ENCODE measurements around the gene NYNRIN. TPM values are rescaled to one million over a fixed set of nuclear protein-coding genes. Genes with fewer than 3 reads are reported as not detected.

Gene NYNRIN
- total and polyA plus RNA-seq, 10 of the 15 experiments (the other 5 are each of a cell fraction or from before 2014, with no cell fraction given) = under 0.01 to 0.15 (median 0.01) TPM; not detected in 5

DNA sequence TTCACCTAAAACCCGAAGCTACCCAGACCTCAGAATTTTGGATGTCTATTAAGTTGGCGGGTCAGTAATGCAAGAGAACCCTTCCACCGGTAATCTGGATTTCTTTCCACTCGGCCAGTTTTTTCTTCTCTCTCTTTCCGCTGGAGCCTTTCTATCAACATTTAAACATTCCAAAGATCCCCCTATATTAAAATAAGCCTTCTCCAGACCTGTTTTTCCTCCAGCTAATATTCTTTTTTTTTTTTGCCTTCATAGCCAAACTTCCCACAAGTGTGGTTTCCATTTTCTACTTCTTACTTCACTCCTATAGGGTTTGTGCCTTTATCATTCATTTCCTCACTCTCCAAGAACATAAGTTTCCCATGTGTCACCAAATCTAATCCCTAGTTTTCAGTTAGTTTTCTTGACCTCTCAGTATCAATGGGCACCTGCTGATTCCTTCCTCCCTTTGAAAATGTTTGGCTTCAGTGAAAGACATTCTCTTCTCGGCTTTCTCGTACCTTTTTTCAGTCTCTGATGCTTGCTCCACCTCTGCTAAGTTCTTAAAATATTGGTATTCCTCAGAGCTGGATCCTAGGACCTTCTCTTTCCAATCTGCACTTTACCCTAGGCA lies 44.4 kb downstream of the NYNRIN start:
- Histone ChIP-seq H3K79me2 (ENCODE audit: control insufficient read depth, insufficient read depth, low read length) (peaks cover 19% of the 10 kb centered on the region), H3K4me1 (ENCODE audit: control insufficient read depth, insufficient read depth, low read length) (peaks cover 4% of the 10 kb centered on the region), H2AFZ (ENCODE audit: control insufficient read depth, low read depth, low read length) (peak overlapping the region; percentile 65), H3K9ac (ENCODE audit: control insufficient read depth, insufficient read depth, low read length) (peak overlapping the region; percentile 81), H3K4me3 (peak overlapping the region; percentile 93), H3K36me3 (ENCODE audit: control insufficient read depth in 2 of 2, insufficient read depth in 2 of 2, low read length in 1 of 2) (peaks cover 6 to 11% of the 10 kb centered on the region in 2 experiments), H3K4me2 (ENCODE audit: control insufficient read depth, insufficient read depth) (peak overlapping the region; percentile 88), H3K27me3 (replicated peaks in 1 of 2; ENCODE audit: control insufficient read depth in 2 of 2, insufficient read depth in 2 of 2, low read length in 1 of 2) (no peaks in the 10 kb centered on the region), H3K27ac (ENCODE audit: control insufficient read depth, insufficient read depth) (peak overlapping the region; percentile 96), H3K9me3 (replicated peaks; ENCODE audit: control insufficient read depth, insufficient read depth, low read length) (no peaks in the 10 kb centered on the region), H4K20me1 (ENCODE audit: control insufficient read depth, insufficient read depth) (no peaks in the 10 kb centered on the region)
- 5% methylated on average over 7 of the region's 7 CpGs for WGBS (ENCODE audit: insufficient coverage, insufficient replicate concordance, low lambda C conversion rate, missing lambda C conversion rate)
- intact Hi-C loops (cut with micrococcal nuclease; ENCODE audit: unreplicated experiment) = no loop called here
- ATAC-seq (no peak), FAIRE-seq (no peak), DNase-seq (ENCODE audit: low read depth, low spot score) (no peak)
- POLR2A ChIA-PET = interaction anchor here (0.6 to 4.5 kb wide), 3 partner anchors 12 to 269 kb away, joined by 3 to 38 read pairs (median 5); partner anchors contain the start of genes CBLN3 and KHNYN
- in situ Hi-C loops (cut with MboI) = no loop called here
- CTCF ChIA-PET = interaction anchor here (0.8 to 11.4 kb wide), 3 partner anchors 12 to 135 kb away, joined by 4 to 220 read pairs (median 46); partner anchors contain the start of genes ADCY4, CIDEB, KHNYN and RIPK3
- RAD21 ChIA-PET (ENCODE audit: unreplicated experiment) = interaction anchor here (3.6 kb wide), 1 partner anchor 12 kb away, joined by 36 read pairs; the partner anchor contains the start of gene KHNYN
- BruUV-seq (replicated peaks) = TSS peak; percentile 91
- SMC1A ChIA-PET (ENCODE audit: uncharacterized antibody, unreplicated experiment) = no interaction called here
- TF ChIP-seq RAD51 (IDR thresholded peaks at IDR 0.05) = peak; percentile 2; the same call in 1 of the 2 replicates
- no peak for TF ChIP-seq MEF2B (IDR thresholded peaks at IDR 0.05; ENCODE audit: partially characterized antibody, poor library complexity, severe bottlenecking)
- TF ChIP-seq CBFB (IDR thresholded peaks at IDR 0.05; ENCODE audit: low read depth) = peak; percentile 64; the same call in 1 of the 2 replicates
- TF ChIP-seq EED (IDR thresholded peaks at IDR 0.05; ENCODE audit: low read depth) = no peak
- no peak for TF ChIP-seq CHD2 (IDR thresholded peaks at IDR 0.05; ENCODE audit: borderline replicate concordance, low read depth, low read length)
- no peak for TF ChIP-seq NFYA (IDR thresholded peaks at IDR 0.05; ENCODE audit: borderline replicate concordance, low read depth, low read length)
- TF ChIP-seq BRCA1 (IDR thresholded peaks at IDR 0.05; ENCODE audit: low read depth, low read length) = no peak
- TF ChIP-seq GATAD2B (conservative IDR thresholded peaks at IDR 0.05; ENCODE audit: low read depth) = no peak
- TF ChIP-seq, protein P1, sequence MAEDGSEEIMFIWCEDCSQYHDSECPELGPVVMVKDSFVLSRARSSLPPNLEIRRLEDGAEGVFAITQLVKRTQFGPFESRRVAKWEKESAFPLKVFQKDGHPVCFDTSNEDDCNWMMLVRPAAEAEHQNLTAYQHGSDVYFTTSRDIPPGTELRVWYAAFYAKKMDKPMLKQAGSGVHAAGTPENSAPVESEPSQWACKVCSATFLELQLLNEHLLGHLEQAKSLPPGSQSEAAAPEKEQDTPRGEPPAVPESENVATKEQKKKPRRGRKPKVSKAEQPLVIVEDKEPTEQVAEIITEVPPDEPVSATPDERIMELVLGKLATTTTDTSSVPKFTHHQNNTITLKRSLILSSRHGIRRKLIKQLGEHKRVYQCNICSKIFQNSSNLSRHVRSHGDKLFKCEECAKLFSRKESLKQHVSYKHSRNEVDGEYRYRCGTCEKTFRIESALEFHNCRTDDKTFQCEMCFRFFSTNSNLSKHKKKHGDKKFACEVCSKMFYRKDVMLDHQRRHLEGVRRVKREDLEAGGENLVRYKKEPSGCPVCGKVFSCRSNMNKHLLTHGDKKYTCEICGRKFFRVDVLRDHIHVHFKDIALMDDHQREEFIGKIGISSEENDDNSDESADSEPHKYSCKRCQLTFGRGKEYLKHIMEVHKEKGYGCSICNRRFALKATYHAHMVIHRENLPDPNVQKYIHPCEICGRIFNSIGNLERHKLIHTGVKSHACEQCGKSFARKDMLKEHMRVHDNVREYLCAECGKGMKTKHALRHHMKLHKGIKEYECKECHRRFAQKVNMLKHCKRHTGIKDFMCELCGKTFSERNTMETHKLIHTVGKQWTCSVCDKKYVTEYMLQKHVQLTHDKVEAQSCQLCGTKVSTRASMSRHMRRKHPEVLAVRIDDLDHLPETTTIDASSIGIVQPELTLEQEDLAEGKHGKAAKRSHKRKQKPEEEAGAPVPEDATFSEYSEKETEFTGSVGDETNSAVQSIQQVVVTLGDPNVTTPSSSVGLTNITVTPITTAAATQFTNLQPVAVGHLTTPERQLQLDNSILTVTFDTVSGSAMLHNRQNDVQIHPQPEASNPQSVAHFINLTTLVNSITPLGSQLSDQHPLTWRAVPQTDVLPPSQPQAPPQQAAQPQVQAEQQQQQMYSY (CRISPR knock-in tag; IDR thresholded peaks at IDR 0.05) = no peak
- no peak for TF ChIP-seq STAT1 (conservative IDR thresholded peaks at IDR 0.05)
- no peak for TF ChIP-seq ASH2L (IDR thresholded peaks at IDR 0.05; ENCODE audit: borderline replicate concordance, low read depth)
- peak; percentile 1; the same call in 1 of the 2 replicates for TF ChIP-seq RUNX3 (IDR thresholded peaks at IDR 0.05; ENCODE audit: low read length)
- TF ChIP-seq TAF1 (IDR thresholded peaks at IDR 0.05; ENCODE audit: borderline replicate concordance, low read depth, low read length) = 0 out of 2 replicates have a peak, but pooled peaks have one; percentile 37
- TF ChIP-seq TARDBP (IDR thresholded peaks at IDR 0.05; ENCODE audit: borderline replicate concordance) = no peak
- no peak for TF ChIP-seq EZH2 (IDR thresholded peaks at IDR 0.05; ENCODE audit: borderline replicate concordance, control insufficient read depth, low read depth, low read length)
